Thyroid gland (tissue), 4 donors: ENCODE data around the gene SPATA3. TPM values are rescaled to one million over a fixed set of nuclear protein-coding genes. Genes with fewer than 3 reads are reported as not detected.
"Not testable (repeated sequence)": the region's sequence is repeated elsewhere in the genome, so short reads cannot be mapped to it uniquely, and the experiment has no call there.

ENCODE experiments used
- DNase-seq, 2 donors: peaks; one replicate each; pipeline ENCODE4 v3.0.0-alpha.2; 2019
- H3K27ac ChIP-seq, 3 donors: fragments of 200-600 bp; sonication (generic); 1 replicate in 2 of 3; 2 replicates in 1 of 3; pipeline ENCODE4 v1.5.1; 2016 to 2019; ENCODE audit warnings: mild to moderate bottlenecking in 1 of 3, moderate library complexity in 1 of 3
- H3K27me3 ChIP-seq: fragments of 200-600 bp; sonication (generic); one replicate; pipeline ENCODE4 v1.5.1; 2019
- H3K36me3 ChIP-seq, 2 donors: fragments of 200-600 bp; sonication (generic); one replicate each; pipeline ENCODE4 v1.5.1; 2016 to 2019
- H3K4me1 ChIP-seq, 2 donors: fragments of 200-600 bp; sonication (generic); one replicate each; pipeline ENCODE4 v1.5.1; 2017 to 2019
- H3K4me3 ChIP-seq, 3 donors: fragments of 200-600 bp; sonication (generic); replicated peaks in 1 of 3; 1 replicate in 2 of 3; 2 replicates in 1 of 3; pipeline ENCODE4 v1.5.1; 2016; ENCODE audit warnings: mild to moderate bottlenecking in 1 of 3
- H3K9me3 ChIP-seq: fragments of 200-600 bp; sonication (generic); one replicate; pipeline ENCODE4 v1.5.1; 2017
- POLR2A ChIP-seq, 2 donors: fragments of 450-650 bp; IDR thresholded peaks; one replicate each; pipeline ENCODE4 v1.6.1; 2017; ENCODE audit warnings: antibody characterized with exemption in 2 of 2, mild to moderate bottlenecking in 2 of 2, moderate library complexity in 1 of 2
- WGBS, 2 donors: methylation state at CpG; one replicate each; pipeline ENCODE4 v1.1.5; 2017; 5-methylcytosine and 5-hydroxymethylcytosine counted together
- intact Hi-C: fragments of 100-400 bp; cut with DNase I; formaldehyde crosslinking; loops from one replicate; pipeline ENCODE4 v1.15.1; 2023
- total RNA-seq, 4 donors: library from RNA; depleted of rRNA; stranded (reverse); fragments of >200 nt; gene quantifications; one replicate each; pipeline ENCODE4 v1.2.3, GENCODE V29; 2016
- TF ChIP-seq, protein P1 (sequence below), 6 experiments: fragments of 200-600 bp in 3 of 6; fragments of 450-650 bp in 3 of 6; sonication (generic) in 3 of 6; IDR thresholded peaks; one replicate each; pipeline ENCODE4 v1.5.1; 2016 to 2019; ENCODE audit warnings: antibody characterized with exemption in 6 of 6, mild to moderate bottlenecking in 2 of 6, inconsistent platforms in 1 of 6, moderate library complexity in 1 of 6

The SPATA3 gene
- total RNA-seq, 4 donors from 2014 or later = 0.54 TPM; not detected in 3

DNA sequence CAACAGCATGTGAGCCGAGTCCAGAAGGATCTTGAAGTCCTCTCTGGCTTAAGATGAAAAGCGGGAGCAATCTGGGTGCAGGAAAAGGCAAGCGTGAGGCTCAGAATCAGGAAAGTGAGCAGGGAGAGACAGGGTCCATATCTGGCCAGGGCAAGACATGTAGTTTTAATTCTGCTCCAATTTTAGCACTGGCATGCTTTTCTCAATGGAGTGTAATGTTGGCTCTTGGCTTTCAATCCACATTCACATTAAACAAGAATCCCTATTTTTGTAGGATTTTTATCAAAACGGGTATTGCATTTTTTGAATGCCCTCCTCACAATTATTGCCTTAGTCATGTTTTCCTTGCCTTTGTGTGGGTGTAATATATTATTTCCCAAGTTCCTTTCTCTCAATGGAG, 6.0 kb downstream of the SPATA3 start:
- H3K36me3 ChIP-seq = no peaks in the 10 kb centered on the region
- DNase-seq = no peak
- WGBS, 2 donors = 51 to 55% methylated on average over 4 of the region's 4 CpGs
- H3K27me3 ChIP-seq = no peaks in the 10 kb centered on the region
- H3K4me1 ChIP-seq = no peaks in the 10 kb centered on the region
- no peak overlapping the region for H3K4me3 ChIP-seq
- TF ChIP-seq, protein P1, sequence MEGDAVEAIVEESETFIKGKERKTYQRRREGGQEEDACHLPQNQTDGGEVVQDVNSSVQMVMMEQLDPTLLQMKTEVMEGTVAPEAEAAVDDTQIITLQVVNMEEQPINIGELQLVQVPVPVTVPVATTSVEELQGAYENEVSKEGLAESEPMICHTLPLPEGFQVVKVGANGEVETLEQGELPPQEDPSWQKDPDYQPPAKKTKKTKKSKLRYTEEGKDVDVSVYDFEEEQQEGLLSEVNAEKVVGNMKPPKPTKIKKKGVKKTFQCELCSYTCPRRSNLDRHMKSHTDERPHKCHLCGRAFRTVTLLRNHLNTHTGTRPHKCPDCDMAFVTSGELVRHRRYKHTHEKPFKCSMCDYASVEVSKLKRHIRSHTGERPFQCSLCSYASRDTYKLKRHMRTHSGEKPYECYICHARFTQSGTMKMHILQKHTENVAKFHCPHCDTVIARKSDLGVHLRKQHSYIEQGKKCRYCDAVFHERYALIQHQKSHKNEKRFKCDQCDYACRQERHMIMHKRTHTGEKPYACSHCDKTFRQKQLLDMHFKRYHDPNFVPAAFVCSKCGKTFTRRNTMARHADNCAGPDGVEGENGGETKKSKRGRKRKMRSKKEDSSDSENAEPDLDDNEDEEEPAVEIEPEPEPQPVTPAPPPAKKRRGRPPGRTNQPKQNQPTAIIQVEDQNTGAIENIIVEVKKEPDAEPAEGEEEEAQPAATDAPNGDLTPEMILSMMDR (IDR thresholded peaks at IDR 0.05) = no peak
- TF ChIP-seq POLR2A (IDR thresholded peaks at IDR 0.05) = no peak
- H3K27ac ChIP-seq = no peak overlapping the region
- intact Hi-C loops = no loop called here
- H3K9me3 ChIP-seq = no peaks in the 10 kb centered on the region

DNA sequence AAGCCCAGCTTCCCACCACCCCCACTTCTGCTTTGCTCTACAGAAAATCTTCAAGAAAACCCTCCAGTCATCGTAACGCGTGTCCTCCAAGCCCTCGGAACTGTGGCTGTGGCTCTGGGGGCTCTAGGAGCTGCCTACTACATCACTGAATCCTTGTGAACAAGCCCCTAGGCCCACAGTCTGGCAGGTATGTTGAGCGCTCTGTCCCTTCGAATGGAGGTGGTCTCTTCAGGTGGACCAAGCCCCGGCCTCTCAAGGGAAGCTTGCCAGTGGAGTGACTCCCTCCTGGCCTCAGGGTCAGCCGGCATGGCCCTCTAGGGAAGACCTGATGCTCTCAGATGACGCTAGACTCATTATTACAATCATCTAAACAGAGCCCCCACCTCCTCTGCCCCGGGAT, 6.7 kb downstream of the SPATA3 start:
- intact Hi-C loops = no loop called here
- no peaks in the 10 kb centered on the region for H3K4me1 ChIP-seq
- H3K36me3 ChIP-seq = no peaks in the 10 kb centered on the region
- 88 to 95% methylated on average over 8 to 9 of the region's 10 CpGs for WGBS, 2 donors
- no peak overlapping the region for H3K4me3 ChIP-seq
- no peak overlapping the region for H3K27ac ChIP-seq
- TF ChIP-seq POLR2A (IDR thresholded peaks at IDR 0.05) = no peak
- TF ChIP-seq, protein P1 (IDR thresholded peaks at IDR 0.05) = no peak
- DNase-seq = no peak
- no peaks in the 10 kb centered on the region for H3K9me3 ChIP-seq
- H3K27me3 ChIP-seq = no peaks in the 10 kb centered on the region

DNA sequence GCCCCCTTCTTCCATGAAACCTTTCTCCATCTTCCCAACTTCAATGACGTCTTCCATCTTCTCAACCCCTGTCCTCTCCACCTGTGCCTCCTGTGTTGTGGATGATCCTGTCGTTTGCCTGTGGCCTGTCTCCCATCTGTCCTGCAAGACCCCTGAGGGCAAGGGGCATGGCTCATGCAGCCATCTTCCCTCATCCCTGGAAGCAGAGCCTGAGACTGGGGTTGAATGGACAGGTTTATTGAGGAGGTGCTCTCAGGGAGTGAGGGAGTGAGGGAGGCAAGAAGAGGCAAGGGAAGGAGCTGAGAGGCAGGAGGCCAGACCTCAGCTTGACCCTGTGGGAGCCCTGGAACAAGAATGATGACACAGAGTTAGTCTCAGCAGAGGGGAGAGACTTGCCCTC, 7.3 kb downstream of the SPATA3 start:
- WGBS, 2 donors = 75 to 77% methylated on average over 2 of the region's 2 CpGs
- TF ChIP-seq, protein P1 (IDR thresholded peaks at IDR 0.05) = no peak
- TF ChIP-seq POLR2A (IDR thresholded peaks at IDR 0.05) = no peak
- Histone ChIP-seq H3K27me3 (no peaks in the 10 kb centered on the region), H3K27ac (no peak overlapping the region), H3K9me3 (no peaks in the 10 kb centered on the region), H3K4me1 (no peaks in the 10 kb centered on the region), H3K4me3 (no peak overlapping the region), H3K36me3 (no peaks in the 10 kb centered on the region)
- DNase-seq = no peak
- intact Hi-C loops = no loop called here

DNA sequence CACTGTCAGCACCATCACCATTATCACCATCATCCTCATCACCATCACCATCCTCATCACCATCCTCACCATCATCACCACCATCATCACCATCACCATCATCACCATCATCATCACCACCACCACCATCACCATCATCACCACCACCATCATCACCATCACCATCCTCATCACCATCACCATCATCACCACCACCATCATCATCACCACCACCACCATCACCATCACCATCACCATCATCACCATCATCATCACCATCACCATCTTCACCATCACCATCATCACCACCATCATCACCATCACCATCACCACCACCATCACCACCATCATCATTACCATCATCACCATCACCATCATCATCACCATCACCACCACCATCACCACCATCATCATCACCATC, 9.0 kb downstream of the SPATA3 start:
- intact Hi-C loops = not testable (repeated sequence)

DNA sequence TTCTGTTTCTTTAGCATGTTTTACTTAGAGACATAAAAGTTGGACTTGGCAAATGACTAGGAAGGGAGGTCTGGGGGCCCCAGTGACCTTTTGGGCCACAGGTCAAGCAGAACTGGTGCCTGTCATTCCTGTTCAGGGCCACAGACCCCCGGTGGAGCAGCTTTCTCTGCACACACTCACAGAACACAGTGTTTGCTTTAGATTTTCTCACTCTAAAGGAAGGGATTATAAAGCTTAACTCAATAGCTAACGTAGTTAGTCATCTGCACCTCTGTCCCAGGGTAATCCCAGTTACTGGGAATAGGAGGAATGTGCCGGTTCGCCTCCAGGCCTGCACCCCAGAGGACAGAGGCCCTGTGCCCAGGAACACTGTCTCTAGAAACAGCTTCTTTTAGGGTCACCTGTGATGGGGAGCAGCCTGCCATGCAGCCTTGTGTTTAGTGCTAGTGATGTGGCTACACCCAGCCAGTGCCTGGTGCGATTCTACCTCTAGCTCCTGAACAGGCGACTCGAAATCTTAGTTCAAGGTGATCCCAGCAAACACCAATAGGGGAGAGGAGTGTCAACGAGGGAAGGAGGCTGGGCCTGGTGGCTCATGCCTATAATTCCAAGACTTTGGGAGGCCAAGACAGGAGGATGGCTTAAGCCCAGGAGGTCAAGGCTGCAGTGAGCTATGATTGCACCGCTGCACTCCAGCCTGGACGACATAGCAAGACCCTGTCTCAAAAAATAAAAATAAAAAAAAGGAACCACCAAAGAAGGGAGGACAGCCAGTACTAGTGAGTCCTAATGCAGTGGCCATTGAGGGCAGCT, 11.6 kb downstream of the SPATA3 start:
- WGBS, 2 donors = 71 to 74% methylated on average over 10 of the region's 10 CpGs
- Histone ChIP-seq H3K9me3 (no peaks in the 10 kb centered on the region), H3K27me3 (no peaks in the 10 kb centered on the region), H3K4me1 (no peaks in the 10 kb centered on the region), H3K36me3 (no peaks in the 10 kb centered on the region), H3K27ac (no peak overlapping the region), H3K4me3 (no peak overlapping the region)
- intact Hi-C loops = no loop called here
- no peak for DNase-seq
- TF ChIP-seq POLR2A (IDR thresholded peaks at IDR 0.05) = no peak

More for the DNA sequence above, 9.0 kb downstream of the SPATA3 start:
- not testable (repeated sequence) for DNase-seq, H3K27ac ChIP-seq, H3K9me3 ChIP-seq, H3K4me1 ChIP-seq, H3K27me3 ChIP-seq, H3K4me3 ChIP-seq, H3K36me3 ChIP-seq

DNA sequence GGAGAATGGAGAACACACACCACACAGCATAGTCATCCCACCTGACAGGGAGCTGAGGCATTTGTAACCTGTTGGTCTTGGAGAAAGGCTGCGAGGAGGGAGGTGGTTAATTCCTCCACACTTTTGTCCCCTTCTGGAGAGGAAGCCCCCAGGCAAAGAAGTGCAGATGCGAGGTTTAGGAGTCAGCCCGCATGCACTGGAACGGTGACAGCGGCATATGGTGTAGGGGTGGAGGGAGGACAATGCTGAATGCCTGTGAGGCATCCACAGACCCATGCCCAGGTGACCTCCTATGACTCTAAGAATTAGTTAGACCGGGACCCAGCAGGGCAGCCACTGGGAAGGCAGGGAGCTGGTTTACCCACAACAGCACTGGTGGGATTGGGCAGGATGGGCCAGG, 12.2 kb downstream of the SPATA3 start:
- no peak for DNase-seq
- Histone ChIP-seq H3K27me3 (no peaks in the 10 kb centered on the region), H3K27ac (no peak overlapping the region), H3K4me3 (no peak overlapping the region), H3K9me3 (no peaks in the 10 kb centered on the region), H3K4me1 (no peaks in the 10 kb centered on the region), H3K36me3 (no peaks in the 10 kb centered on the region)
- TF ChIP-seq, protein P1 (IDR thresholded peaks at IDR 0.05) = no peak
- TF ChIP-seq POLR2A (IDR thresholded peaks at IDR 0.05) = no peak
- 88 to 98% methylated on average over 6 of the region's 6 CpGs for WGBS, 2 donors
- intact Hi-C loops = no loop called here
